Duodenal mucosa (tissue), 2 donors: ENCODE results near the gene KRT38.

Experiments
- H3K27ac ChIP-seq: one replicate; pipeline ENCODE4 v1.7.0; 2013; ENCODE audit warnings: low read depth, low read length
- H3K27me3 ChIP-seq, 2 donors: one replicate each; pipeline ENCODE4 v1.7.0; 2013; ENCODE audit warnings: low read length in 2 of 2, control low read depth in 1 of 2; ENCODE audit not compliant: insufficient read depth in 2 of 2, control insufficient read depth in 1 of 2
- H3K36me3 ChIP-seq, 2 donors: one replicate each; pipeline ENCODE4 v1.7.0; 2013; ENCODE audit warnings: low read length in 2 of 2, control low read depth in 1 of 2; ENCODE audit not compliant: insufficient read depth in 2 of 2, control insufficient read depth in 1 of 2
- H3K4me1 ChIP-seq, 2 donors: one replicate each; pipeline ENCODE4 v1.7.0; 2013; ENCODE audit warnings: low read length in 2 of 2, control low read depth in 1 of 2; ENCODE audit not compliant: insufficient read depth in 2 of 2, control insufficient read depth in 1 of 2
- H3K4me3 ChIP-seq, 2 donors: one replicate each; pipeline ENCODE4 v1.7.0; 2013; ENCODE audit warnings: low read length in 2 of 2, low read depth in 1 of 2
- H3K9ac ChIP-seq, 2 donors: one replicate each; pipeline ENCODE4 v1.7.0; 2013; ENCODE audit warnings: low read length in 2 of 2, low read depth in 1 of 2
- H3K9me3 ChIP-seq, 2 donors: one replicate each; pipeline ENCODE4 v1.7.0; 2013; ENCODE audit warnings: low read length in 2 of 2, control low read depth in 1 of 2; ENCODE audit not compliant: control insufficient read depth in 1 of 2

Gene KRT38

DNA sequence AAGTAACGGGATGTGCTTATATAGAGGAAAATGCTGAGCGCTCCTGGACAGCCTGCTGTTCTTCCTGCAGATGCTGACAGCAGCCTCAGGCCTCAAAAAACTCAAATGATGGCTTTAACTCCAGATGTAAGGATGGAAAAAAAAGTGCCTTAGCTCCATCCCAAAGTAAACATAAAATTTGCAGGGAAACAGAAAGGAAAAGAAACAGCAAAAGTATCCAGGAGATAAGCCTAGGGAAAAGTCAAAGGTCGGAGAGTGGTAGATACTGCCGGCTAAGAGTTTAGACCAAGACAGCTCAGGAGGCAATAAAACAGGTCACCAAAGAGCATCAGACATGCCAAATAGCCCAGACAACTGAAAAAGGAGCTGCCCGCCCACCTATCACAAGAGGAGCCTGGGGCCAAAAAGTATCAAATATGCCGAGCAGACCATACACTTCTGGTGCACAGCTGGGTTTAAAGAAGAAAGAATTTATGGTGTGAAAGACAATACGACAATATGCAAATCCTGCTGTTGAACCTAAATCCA lies 50.3 kb downstream of the KRT38 start:
- H3K36me3 ChIP-seq = no peaks in the 10 kb centered on the region
- no peak overlapping the region for H3K27ac ChIP-seq
- H3K9ac ChIP-seq = no peak overlapping the region
- H3K4me3 ChIP-seq = no peak overlapping the region
- no peaks in the 10 kb centered on the region for H3K27me3 ChIP-seq
- H3K4me1 ChIP-seq = no peaks in the 10 kb centered on the region
- no peaks in the 10 kb centered on the region for H3K9me3 ChIP-seq

DNA sequence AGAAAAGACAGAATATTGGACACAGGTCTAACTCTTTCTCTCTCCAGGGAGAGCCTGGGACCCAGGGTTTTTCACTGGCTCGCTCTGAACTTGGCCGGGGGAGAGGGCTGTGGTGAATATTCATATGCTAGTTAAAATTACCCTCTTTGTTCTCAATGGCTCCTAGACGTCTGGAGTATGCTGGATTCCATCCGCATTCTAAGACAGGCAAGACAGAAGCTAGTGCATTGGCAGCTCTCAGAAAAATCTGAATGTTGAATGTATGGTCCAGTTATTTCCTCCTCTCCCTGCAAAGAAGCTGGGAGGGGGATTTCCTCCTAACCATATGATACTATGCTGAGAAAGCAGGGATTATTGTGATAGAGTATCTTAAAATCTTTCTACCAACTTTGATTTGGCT lies 53.1 kb downstream of the KRT38 start:
- no peak overlapping the region for H3K9ac ChIP-seq
- no peaks in the 10 kb centered on the region for H3K9me3 ChIP-seq
- no peak overlapping the region for H3K4me3 ChIP-seq
- H3K27me3 ChIP-seq = no peaks in the 10 kb centered on the region
- no peaks in the 10 kb centered on the region for H3K36me3 ChIP-seq
- no peak overlapping the region for H3K27ac ChIP-seq
- H3K4me1 ChIP-seq = no peaks in the 10 kb centered on the region

DNA sequence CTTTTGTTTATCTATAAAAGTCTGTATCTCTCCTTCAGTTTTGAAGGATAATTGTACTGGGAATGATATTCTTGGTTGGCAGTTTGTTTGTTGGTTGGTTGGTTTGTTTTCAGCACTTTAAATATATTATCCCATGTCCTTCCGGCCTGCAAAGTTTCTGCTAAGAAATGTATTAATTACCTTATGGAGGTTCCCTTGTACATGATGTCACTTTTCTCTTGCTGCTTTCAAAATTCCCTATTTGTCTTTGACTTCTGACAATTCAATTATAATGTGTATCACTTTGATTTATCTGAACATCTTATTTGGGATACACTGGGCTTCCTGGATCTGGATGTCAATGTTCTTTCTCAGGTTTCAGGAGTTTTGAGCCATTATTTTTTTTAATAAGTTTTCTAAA lies 54.6 kb downstream of the KRT38 start:
- Histone ChIP-seq H3K27me3 (no peaks in the 10 kb centered on the region), H3K27ac (no peak overlapping the region), H3K4me3 (no peak overlapping the region), H3K9me3 (no peaks in the 10 kb centered on the region), H3K9ac (no peak overlapping the region), H3K36me3 (no peaks in the 10 kb centered on the region), H3K4me1 (no peaks in the 10 kb centered on the region)
